Measurements from ENCODE around the gene CRISPLD2.

The CRISPLD2 gene

GRCh38 chr16:84803146-84803545 is 16.6 kb upstream of the CRISPLD2 start:
- in situ Hi-C loops (cut with HindIII; ENCODE audit: low pct_ligation_motif_present, low sequenced_read_pairs): no loop called here
- DNase-seq: no peak
- no peak for TF ChIP-seq CTCF (IDR thresholded peaks at IDR 0.05; ENCODE audit: low read depth, low read length, missing control alignments)

GRCh38 chr16:84804326-84804725 is 15.5 kb upstream of the CRISPLD2 start:
- in situ Hi-C loops (cut with HindIII; ENCODE audit: low pct_ligation_motif_present, low sequenced_read_pairs): no loop called here
- no peaks in the 10 kb centered on the region for H3K27me3 ChIP-seq (replicated peaks)
- DNase-seq: no peak
- no peak for TF ChIP-seq CTCF (IDR thresholded peaks at IDR 0.05; ENCODE audit: low read depth, low read length, missing control alignments)
- H3K36me3 ChIP-seq (replicated peaks): no peaks in the 10 kb centered on the region
- H3K27ac ChIP-seq: no peak overlapping the region
- no peak overlapping the region for H3K4me3 ChIP-seq (ENCODE audit: low read depth, low read length)

More at GRCh38 chr16:84803146-84803545, 16.6 kb upstream of the CRISPLD2 start:
- no peaks in the 10 kb centered on the region for H3K36me3 ChIP-seq (replicated peaks)
- H3K4me3 ChIP-seq (ENCODE audit: low read depth, low read length): no peak overlapping the region
- no peak overlapping the region for H3K27ac ChIP-seq
- H3K27me3 ChIP-seq (replicated peaks): no peaks in the 10 kb centered on the region

- H3K36me3 ChIP-seq (replicated peaks): no peaks in the 10 kb centered on the region
- peak overlapping the region; percentile 84 for H3K27ac ChIP-seq
- peak; percentile 96 for DNase-seq
- peak; percentile 5 for TF ChIP-seq CTCF (IDR thresholded peaks at IDR 0.05; ENCODE audit: low read depth, low read length, missing control alignments)
- in situ Hi-C loops (cut with HindIII; ENCODE audit: low pct_ligation_motif_present, low sequenced_read_pairs): no loop called here
- H3K27me3 ChIP-seq (replicated peaks): no peaks in the 10 kb centered on the region
- H3K4me3 ChIP-seq (ENCODE audit: low read depth, low read length): peak overlapping the region; percentile 41
Measured at GRCh38 chr16:84806256-84806889, 13.4 kb upstream of the CRISPLD2 start.

- in situ Hi-C loops (cut with HindIII; ENCODE audit: low pct_ligation_motif_present, low sequenced_read_pairs): no loop called here
- TF ChIP-seq CTCF (IDR thresholded peaks at IDR 0.05; ENCODE audit: low read depth, low read length, missing control alignments): no peak
- Histone ChIP-seq H3K4me3 (ENCODE audit: low read depth, low read length) (peak overlapping the region; percentile 3), H3K27ac (peak overlapping the region; percentile 84), H3K36me3 (replicated peaks) (no peaks in the 10 kb centered on the region), H3K27me3 (replicated peaks) (no peaks in the 10 kb centered on the region)
- DNase-seq: no peak
Measured at GRCh38 chr16:84806890-84807258, 12.9 kb upstream of the CRISPLD2 start.

- no peak for DNase-seq
- Histone ChIP-seq H3K4me3 (ENCODE audit: low read depth, low read length) (no peak overlapping the region), H3K27me3 (replicated peaks) (no peaks in the 10 kb centered on the region), H3K36me3 (replicated peaks) (no peaks in the 10 kb centered on the region), H3K27ac (no peak overlapping the region)
- in situ Hi-C loops (cut with HindIII; ENCODE audit: low pct_ligation_motif_present, low sequenced_read_pairs): no loop called here
- TF ChIP-seq CTCF (IDR thresholded peaks at IDR 0.05; ENCODE audit: low read depth, low read length, missing control alignments): no peak
Measured at GRCh38 chr16:84807776-84808175, 12.0 kb upstream of the CRISPLD2 start.

GRCh38 chr16:84808826-84809225 is 11.0 kb upstream of the CRISPLD2 start:
- TF ChIP-seq CTCF (IDR thresholded peaks at IDR 0.05; ENCODE audit: low read depth, low read length, missing control alignments): no peak
- Histone ChIP-seq H3K27ac (no peak overlapping the region), H3K36me3 (replicated peaks) (no peaks in the 10 kb centered on the region), H3K4me3 (ENCODE audit: low read depth, low read length) (no peak overlapping the region), H3K27me3 (replicated peaks) (no peaks in the 10 kb centered on the region)
- DNase-seq: no peak
- in situ Hi-C loops (cut with HindIII; ENCODE audit: low pct_ligation_motif_present, low sequenced_read_pairs): no loop called here

Data from brain microvascular endothelial cell (primary cell).